ENCODE data around the gene ZXDC. TPM values are rescaled to one million over a fixed set of nuclear protein-coding genes. Genes with fewer than 3 reads are reported as not detected.
A peak's percentile ranks its signal among the peaks of the same experiment; 100 is the strongest.

The ZXDC gene
- total RNA-seq, 1 experiment from 2014 or later, result 42.2 TPM

DNA sequence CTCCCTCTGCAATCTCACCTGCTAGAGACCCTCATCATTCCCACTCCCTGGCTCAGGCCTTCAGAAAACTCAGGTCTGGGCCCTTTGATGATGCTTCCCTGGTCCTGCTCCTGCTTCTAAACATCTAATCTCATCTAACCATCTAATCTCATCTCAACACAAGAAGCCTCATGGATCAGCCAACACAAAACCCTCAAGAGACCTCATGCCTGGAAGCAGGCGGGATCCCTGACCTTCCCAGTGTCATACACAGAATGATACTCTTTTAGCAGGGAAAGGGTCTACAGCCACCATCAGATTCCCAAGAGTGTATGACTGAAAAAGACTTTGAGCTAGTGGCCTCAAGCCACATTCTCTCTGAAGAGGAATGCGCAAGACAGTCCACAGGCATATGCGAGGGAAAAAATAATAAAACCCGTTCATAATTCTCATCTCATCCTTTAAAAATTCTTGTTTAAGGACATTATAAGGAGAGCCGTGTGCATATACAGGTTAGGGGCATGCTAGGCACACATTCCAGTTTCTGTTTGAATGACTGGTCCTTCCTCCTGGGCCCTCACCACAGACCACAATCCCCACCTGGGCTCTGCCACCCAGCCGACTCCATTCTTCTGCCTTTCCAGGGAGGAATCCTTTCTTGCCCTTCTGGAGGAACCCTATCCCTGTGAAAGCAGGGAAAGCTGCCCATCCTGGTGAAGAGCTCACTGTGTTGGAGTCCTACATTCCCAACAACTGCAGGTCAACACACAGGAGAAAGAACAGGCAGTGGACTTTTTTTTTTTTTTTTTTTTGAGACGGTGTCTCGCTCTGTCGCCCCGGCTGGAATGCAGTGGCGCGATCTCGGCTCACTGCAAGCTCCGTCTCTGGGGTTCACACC is 2.2 kb downstream of the ZXDC start:
- DNase-seq (ENCODE audit: low spot score), result peak; percentile 47

DNA sequence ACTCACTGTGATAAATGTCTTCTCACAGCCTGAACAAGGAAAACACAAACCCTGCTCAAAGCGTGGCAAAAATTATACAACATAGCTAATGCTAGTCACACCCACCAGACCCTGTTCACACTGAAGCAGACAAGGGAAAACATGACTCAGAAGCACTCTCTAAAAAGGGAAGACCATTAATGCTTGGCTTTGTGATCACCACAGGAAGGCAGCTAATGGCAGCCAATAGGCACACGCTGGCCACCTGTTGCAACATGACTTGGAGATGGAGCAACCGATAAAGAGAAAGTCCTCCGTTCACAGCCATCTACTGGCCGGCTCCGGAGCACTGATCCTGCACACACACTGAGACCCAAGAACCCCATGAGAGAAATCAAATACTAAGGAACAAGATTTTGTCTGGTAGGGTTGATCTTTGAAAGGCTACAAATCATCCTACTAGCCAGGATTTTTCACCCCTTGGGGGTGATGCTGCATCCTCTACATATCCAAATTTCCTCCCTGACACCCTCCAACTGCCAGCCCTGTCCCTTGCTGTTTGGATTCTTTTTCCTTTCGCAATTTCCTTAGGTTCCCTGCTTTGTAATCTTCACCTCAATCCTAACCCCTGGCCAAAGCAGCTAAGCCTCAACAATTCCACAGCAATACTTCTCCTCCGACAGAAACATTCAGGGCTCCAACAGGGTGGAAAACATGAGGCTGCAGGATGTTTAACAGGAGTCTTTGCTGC is 3.2 kb downstream of the ZXDC start:
- DNase-seq (ENCODE audit: low spot score), result peak; percentile 92

DNA sequence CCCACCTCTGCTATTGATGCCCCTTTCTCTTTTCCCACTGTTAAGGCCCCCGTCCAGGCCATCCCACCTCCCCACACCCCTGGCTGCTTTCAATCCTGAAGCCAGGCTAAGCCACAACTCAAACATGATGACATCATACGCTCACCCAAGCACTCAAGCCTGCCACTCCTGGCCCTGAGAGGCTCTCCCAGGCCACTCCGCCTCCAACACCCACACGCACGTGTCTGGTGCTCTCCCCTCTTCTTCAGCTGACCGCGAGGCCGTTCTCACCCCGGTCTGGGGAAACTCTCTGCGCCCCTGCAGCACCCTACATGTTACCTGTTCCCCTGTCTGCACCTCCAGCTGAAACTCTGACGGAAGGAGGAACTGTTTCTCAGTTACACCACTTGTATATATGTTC is 6.2 kb downstream of the ZXDC start:
- no peak for DNase-seq (ENCODE audit: low spot score)

DNA sequence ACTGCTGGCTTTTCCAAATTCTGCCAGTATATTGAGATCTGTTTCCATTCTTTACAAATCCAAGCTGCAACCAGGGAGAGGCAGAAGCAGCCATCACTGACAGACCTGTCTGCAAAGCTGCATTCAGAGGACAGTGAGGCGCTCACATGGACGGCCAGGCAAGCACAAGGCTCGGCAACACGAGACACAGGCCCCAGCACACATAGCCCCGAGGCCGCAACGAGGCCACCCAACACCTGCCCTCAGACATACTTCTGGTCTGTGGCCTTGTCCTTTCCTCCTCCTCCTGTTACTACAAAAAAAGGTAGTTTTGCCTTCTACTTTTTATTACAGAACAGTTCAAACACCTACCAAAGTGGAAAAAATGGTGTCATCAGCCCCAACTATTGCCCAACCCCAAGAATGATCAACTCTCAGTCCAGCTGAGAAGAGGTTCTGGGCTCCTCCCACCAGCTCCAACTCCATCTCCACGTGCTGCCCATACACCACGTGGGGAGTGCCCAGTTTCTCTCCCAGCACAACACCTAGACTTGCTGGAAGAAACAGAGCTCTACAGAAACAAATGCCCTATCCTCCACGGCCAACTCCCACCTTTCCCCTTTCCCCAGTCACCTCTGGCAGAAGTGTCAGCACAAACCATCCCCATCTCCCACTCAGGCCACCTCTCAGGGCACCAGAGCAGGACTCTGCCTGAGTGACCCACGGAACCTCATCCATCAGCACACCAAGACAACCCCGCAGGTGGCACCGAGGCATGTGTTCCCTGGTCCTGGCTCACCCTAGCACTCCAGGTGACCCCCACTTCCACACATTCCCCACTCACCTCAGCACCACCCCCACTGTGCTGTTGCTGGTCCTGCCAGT is 7.4 kb downstream of the ZXDC start:
- DNase-seq (ENCODE audit: low spot score), result no peak

DNA sequence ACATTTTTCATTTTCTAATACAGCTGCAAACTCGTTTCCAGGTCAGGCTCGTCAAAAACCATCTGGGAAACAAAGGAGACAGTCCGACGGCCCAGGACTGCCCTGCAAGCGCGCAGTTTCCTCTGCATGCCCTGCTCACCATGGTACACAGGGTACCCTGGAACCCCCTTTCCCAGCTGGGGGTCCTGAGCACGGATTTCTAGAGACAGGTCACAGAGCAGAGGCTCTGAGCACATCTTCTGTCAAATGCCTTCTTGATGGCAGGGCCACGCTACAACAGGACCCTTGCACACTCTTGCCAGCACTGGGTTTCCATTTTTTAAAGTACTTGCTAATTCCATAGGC is 8.1 kb downstream of the ZXDC start:
- no peak for DNase-seq (ENCODE audit: low spot score)

DNA sequence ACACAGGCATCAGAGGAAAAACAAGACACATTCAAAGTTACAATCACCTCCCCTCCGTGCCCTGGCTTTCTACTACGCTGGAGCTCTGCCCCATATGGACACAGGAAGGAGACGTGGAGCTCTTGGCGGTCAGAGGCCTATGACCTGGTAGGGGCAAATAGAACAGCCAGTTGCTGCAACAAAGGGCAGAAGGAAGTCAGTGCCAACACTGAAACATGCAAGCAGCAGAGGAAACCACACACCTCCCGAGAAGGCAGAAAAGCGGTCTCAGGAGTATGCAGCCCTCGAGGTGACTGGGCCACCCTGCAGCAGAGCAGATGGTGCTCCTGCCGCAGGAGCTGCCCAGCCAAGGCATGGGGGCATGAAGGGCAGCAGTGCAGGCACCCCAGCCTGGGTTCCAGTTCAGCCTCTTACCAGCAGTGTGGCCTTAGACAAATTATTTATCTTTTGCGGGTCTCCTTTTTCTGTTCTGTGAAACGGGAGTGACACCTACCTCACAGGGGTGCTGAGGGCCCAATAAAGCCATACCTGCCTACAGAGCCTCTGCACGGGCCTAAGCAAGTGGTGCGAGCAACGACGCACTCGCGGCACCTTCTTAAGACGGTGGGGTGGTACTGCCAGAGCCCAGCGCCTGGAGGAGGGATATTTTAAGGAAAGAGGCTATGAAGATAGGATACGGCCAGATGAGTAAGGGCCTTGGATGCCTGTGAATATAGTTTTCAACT is 8.6 kb downstream of the ZXDC start:
- no peak for DNase-seq (ENCODE audit: low spot score)

DNA sequence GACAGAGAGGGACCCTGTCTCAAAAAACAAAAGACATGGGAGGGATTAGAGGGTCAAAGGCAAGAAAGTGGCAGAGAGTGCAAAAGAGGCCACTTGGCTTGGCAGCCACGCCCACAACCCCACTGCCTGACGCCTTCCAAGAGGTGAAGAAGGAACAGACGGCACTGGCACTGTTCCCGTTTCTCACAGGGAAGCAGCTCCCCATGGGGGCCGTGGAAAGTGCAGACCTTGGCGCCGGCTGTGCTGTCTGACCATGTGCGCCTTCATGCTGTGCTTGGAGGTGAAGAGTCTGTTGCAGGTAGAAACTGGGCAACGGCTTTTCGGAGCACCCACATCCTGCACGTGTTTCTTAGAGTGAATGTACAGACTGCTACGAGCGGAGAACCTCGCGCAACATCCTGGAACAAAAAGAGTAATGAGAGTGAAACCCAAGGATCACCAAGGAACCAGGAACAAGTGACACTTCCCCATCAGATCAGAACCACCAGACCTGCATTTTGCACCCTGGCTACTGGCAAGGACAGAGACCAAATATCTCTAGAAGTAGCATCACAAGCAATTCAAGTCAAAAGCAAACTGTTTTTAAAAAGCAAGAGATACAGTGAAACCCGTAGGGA is 9.7 kb downstream of the ZXDC start:
- no peak for DNase-seq (ENCODE audit: low spot score)

DNA sequence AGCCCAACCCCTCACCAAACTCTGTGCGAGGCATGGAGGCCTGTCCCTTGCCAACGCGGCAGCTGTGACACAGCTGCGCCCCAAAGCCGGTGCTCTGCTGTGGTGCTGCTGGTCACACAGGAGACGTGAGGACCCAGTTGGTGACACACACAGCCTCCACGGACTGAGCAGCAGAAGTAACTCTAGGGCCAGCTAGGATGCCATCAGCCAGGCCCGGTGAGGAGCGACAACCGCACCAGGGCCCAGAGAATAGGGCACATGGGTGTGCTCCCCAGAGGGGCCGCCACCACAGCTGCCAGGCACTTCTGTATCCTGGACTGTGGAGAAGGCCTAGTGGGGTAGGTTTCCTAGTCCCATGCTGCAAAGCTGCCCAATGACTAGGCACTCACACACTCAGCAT is 10.7 kb downstream of the ZXDC start:
- no peak for DNase-seq (ENCODE audit: low spot score)

DNA sequence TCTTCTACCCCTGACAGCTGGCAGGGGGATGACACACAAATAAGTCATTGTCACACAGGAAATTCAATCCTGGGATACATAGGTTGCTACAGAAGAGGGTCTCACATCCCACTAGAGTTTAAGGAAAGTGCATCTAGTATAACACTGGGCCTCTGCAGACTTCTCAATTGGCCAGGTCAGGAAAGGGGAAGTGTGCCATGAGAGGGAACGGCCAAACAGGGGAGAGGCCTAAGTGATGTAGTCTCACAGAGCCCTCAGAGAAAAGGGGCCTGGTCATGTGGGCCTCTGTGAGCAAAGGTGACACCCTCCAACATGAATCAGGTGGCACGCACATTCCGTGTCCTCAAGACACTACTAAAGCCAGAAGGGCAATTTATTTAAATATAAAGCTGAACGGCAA is 11.2 kb downstream of the ZXDC start:
- DNase-seq (ENCODE audit: low spot score), result no peak

DNA sequence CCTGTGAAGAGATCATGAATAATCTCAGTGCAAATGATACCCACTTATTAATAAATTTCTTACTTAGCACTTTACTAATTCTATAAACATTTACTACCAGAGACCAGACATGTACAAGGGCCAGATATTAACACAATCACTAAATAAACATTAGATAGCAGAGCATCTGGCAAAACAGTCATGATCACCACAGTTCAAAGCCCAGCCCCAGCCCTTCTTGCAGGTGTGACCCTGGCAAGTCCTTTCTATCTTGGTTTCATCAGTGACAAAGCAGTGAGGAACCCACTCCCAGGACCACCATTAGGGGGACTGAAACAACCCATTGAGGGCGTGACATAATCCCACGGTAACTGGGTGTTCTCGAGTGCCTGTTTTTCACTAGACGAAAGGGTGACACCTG is 11.6 kb downstream of the ZXDC start:
- DNase-seq (ENCODE audit: low spot score), result no peak

DNA sequence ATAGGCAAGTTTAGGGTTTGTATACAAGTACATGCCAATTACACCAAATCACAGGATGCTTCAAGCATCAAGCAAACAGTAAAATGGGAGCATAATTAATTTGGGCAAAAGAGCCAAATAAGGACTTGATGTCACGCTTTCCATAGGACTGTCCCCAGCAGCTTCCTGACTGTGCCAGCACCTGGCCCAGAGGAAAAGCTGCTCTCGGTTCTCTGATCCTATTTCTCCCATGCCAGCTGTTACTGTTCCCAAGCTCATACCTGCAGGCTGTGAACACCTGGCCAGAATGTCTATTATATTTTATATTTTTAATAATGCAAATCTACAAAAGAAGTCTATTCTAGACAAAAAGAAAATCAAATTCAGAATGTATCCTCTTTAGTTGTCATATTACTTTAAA is 12.2 kb downstream of the ZXDC start:
- no peak for DNase-seq (ENCODE audit: low spot score)

DNA sequence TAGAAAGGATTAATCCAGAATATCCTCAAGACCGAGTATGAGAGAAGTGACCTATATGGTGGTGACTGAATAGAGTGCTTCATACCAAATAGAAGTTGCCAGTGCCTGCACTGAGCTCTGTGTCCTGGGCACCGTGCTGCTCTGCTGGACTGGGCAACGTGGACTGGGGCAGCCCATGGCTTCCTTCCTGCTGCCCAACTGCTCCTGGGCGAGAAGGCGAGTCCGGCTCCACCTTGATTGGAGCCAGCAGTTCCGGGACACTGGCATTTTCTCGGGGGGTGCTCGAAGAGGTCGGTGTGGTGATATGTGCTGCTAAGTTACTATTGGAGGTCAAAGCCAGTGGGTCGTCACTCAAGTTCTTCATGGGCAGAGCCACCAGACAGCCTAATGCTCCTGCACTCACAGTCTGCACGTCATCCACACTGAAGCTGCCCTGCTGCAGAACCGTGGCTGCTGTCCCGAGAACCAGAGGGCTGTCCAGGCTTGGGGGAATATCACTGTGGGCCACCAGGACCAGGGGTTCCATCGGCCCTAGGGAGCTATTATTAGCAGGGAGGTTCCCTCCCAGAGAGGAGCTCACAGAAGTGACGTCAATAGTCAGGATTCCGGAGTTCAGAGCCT is 14.1 kb downstream of the ZXDC start:
- DNase-seq (ENCODE audit: low spot score), result no peak

DNA sequence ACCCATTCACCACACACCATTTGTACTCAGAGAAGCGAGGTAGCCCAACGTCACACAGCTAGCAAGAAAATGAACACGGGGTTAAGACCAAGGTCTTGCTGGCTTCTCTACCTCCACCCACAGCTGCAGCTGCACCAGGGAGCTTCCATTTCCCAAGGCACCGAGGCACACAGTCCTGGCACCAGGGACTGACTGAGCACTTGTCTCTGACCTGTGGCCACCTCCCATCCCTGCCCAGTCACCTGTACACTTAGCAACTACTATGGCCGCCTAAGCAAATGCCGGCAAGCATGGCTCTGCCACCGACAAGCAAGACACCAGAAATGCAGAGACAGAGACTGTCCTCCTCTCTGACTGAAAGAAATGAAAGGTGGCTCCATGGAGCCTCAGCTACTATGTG is 15.3 kb downstream of the ZXDC start:
- no peak for DNase-seq (ENCODE audit: low spot score)

DNA sequence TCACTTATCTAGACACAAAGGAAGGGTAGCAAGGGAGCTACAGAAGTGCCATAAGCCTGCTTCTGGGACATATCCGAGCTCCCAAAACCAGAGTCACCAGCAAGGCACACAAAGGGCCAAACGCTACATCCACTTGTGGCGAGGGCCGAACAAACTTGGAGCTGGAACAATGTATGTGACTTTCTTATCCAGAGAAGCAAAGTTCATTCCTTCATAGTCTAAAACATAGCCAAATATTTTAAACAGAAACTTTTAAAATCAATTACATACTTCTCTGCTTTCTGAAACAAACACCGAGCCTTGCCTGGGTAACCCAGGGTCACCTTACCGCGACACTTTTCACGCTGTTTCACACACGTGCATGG is 15.9 kb downstream of the ZXDC start:
- no peak for DNase-seq (ENCODE audit: low spot score)

DNA sequence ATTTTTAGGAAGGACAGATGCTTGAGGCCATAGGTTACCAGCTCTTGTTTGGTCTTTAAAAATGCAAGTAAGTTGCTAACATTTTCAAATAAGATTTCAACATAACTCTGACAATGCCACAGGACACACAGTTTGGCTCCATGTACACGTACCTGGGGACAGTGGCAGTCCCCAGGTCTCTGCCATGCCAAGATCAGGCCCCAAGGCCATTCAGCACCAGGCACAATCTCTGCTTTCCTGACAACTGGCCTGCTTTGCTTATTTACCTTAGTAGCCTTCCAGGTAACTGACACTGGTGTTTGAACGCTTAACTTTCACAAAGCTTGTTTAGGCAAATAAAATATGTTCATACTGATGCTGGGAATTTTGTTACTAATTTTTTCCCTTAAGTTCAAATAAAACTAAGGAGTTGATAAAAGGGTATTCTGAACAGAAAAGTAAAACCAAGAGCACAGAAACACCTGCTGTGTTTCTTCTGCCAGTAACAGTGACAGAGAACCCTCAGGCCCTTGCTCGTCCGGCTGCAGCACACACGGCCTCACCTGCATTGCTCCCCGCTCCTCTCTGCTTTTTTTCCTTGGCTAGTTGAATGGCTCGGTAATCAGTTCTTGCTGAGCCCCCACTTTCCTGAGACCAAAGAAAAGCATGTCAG is 16.5 kb downstream of the ZXDC start:
- no peak for DNase-seq (ENCODE audit: low spot score)

DNA sequence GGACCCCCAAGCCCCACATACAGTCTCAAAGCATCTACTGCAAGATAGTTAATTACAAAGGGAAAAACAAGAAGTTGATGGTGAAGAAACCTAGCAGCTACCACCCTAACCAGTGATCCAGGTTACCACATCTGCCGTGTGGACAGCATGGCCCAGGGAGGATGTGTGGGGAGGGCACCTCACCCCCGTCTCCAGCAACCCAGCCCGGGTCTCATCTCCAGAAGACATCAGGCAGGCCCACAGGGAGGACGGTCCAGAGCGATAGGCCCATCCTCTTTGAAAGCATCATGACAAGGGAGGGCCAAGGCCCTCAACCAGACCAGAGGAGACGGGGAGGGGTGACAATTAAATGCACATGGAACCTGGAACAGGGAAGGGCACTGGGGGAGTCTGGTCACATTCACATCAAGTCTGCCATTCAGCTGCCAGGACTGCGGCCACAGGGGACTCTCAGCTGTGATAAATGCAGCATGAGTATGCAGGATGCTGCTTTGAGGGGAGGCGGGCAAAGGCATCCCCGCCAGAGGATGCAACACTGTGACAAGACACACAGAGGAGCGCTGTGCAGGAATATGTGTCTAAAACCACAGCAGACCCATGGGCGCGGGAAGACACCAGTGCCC is 18.8 kb downstream of the ZXDC start:
- no peak for DNase-seq (ENCODE audit: low spot score)

DNA sequence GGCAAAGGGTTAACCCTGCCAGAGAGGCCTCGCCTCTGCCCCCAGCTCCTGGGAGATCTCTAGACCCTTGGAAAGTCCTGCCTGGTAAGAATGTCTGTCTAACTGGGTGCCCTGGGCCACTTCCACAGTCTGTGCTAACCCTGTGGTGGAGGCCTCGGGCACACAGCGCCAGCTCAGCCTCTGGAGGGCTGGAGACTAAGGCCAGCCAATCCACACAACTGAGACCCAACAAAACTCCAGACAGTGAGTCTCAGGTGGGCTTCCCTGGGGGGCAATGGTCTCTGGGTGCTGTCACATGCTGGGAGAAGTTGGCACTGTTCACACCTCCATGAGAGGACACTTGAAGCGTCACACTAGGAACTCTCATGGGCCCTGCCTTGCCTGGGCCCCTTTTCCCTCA is 19.5 kb downstream of the ZXDC start:
- no peak for DNase-seq (ENCODE audit: low spot score)

DNA sequence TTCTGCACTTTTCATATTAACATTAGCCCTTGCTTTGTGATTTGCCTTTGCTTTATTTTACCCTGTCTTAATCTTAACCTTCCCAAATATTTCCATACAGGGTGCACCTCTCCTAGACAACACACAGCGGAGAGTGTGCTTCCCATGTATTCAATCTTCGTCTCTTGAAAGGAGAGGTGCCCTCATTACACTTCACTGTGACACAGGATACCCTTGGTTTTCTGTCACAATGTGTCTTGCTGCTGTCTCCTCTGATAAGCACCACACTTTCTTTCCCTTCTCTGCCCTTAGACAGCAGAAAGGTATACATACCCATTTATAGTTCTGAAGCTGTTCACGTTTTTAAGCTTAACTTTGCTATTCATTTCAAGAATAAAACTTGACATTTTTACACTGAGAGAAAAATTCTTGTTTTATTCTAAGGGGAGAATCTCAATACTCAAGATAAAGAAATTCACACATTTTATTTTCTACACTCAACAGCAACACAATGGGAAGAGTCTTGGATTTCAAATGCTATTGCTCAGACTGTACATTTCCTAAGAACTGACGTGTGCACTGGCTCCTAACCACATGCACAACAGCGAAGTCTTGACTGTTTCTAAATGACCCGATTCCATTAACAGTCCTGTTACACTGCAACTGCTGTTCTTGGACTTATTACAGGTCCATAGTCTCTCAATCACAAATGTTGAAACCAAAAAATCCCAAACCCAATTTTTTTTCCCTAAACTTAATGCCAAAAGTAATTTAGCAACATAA is 21.1 kb downstream of the ZXDC start:
- DNase-seq (ENCODE audit: low spot score), result no peak

DNA sequence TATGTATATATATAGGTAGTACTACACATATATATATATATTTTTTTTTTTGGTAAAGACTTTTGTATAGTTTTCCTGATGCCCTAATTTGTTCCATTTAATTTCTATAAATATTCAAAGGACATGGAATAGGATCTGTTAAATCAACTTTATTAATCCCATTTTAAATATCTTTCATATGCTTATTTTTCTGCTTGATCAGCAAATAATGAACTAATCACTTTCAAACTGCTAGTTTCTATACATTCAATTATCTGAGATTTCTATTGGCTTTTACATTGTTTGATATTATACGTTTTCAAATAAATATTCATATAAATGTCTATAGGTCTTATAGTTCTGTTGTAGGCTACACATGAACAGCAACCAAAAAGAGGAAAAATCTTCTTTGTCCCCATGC is 21.7 kb downstream of the ZXDC start:
- no peak for DNase-seq (ENCODE audit: low spot score)

All from HT-29 (cell line).